H1 (cell line): ENCODE results near the gene ZNRF2. TPM values are rescaled to one million over a fixed set of nuclear protein-coding genes. Genes with fewer than 3 reads are reported as not detected.

Experiments used
- CTCF ChIA-PET: fragments of 300-600 bp; sonication (Branson Sonifier 250); formaldehyde crosslinking; loops from one replicate; lab custom pipeline; 2021; ENCODE audit not compliant: partially characterized antibody; lab: Charles Lee
- POLR2A ChIA-PET: fragments of 300-600 bp; sonication (Branson Sonifier 250); formaldehyde crosslinking; loops from one replicate; lab custom pipeline; 2021; ENCODE audit warnings: inconsistent platforms; ENCODE audit not compliant: partially characterized antibody; lab: Charles Lee
- DNase-seq, 2 experiments: peaks; one replicate each; pipeline versions ENCODE4 v3.0.0 to v3.0.0-alpha.2; 2010 to 2022; ENCODE audit warnings: low spot score in 2 of 2, low read depth in 1 of 2, mixed read lengths in 1 of 2
- FAIRE-seq: peaks from 2 replicates; lab custom pipeline; 2011; peaks lifted over from hg19 to GRCh38; lab: Jason Lieb, UNC
- H2AFZ ChIP-seq: 2 replicates; pipeline ENCODE4 v1.8.1; 2012; ENCODE audit warnings: low read length, inconsistent platforms
- H2AK5ac ChIP-seq: 2 replicates; pipeline ENCODE4 v1.6.1; 2013; ENCODE audit warnings: low read depth, low read length
- H2BK120ac ChIP-seq: replicated peaks from 2 replicates; pipeline ENCODE3; 2013; ENCODE audit warnings: low read depth, low read length, inconsistent platforms
- H2BK12ac ChIP-seq: 2 replicates; pipeline ENCODE4 v1.6.1; 2013; ENCODE audit warnings: low read depth, low read length
- H2BK15ac ChIP-seq: 2 replicates; pipeline ENCODE4 v1.6.1; 2013; ENCODE audit warnings: low read length
- H2BK20ac ChIP-seq: 2 replicates; pipeline ENCODE4 v1.6.1; 2013; ENCODE audit warnings: low read length
- H2BK5ac ChIP-seq: 2 replicates; pipeline ENCODE4 v1.6.1; 2013; ENCODE audit warnings: low read depth, low read length
- H3K14ac ChIP-seq: 2 replicates; pipeline ENCODE4 v1.6.1; 2013; ENCODE audit warnings: inconsistent platforms; ENCODE audit not compliant: insufficient read length
- H3K18ac ChIP-seq: 2 replicates; pipeline ENCODE4 v1.6.1; 2013; ENCODE audit warnings: low read length; ENCODE audit errors: extremely low read depth
- H3K23ac ChIP-seq: 2 replicates; pipeline ENCODE4 v1.6.1; 2013; ENCODE audit warnings: inconsistent platforms; ENCODE audit not compliant: insufficient read length
- H3K23me2 ChIP-seq: 2 replicates; pipeline ENCODE4 v1.6.1; 2013; ENCODE audit warnings: low read depth, low read length
- H3K27ac ChIP-seq: 2 replicates; pipeline ENCODE4 v1.6.1; 2011; ENCODE audit warnings: low read depth, low read length, inconsistent platforms
- H3K27me3 ChIP-seq, 4 experiments: replicated peaks in 1 of 4; 1 replicate in 1 of 4; 2 replicates in 3 of 4; pipeline versions ENCODE4 v1.6.1 to v1.8.1; 2011 to 2013; ENCODE audit warnings: low read length in 3 of 4, mild to moderate bottlenecking in 3 of 4, inconsistent platforms in 2 of 4, mixed read lengths in 2 of 4, moderate library complexity in 1 of 4; ENCODE audit not compliant: control insufficient read depth in 3 of 4, insufficient read depth in 3 of 4; ENCODE audit errors: extremely low read depth in 1 of 4
- H3K36me3 ChIP-seq, 4 experiments: 2 replicates each; pipeline versions ENCODE4 v1.6.1 to v1.8.1; 2011 to 2013; ENCODE audit warnings: mild to moderate bottlenecking in 4 of 4, low read length in 3 of 4, moderate library complexity in 2 of 4, control low read depth in 1 of 4, inconsistent platforms in 1 of 4; ENCODE audit not compliant: insufficient read depth in 4 of 4, control insufficient read depth in 2 of 4
- H3K4ac ChIP-seq: replicated peaks from 2 replicates; pipeline ENCODE3; 2013; ENCODE audit warnings: low read length, low read depth, mixed read lengths, inconsistent platforms; ENCODE audit not compliant: insufficient read length
- H3K4me1 ChIP-seq, 4 experiments: replicated peaks in 1 of 4; 1 replicate in 1 of 4; 2 replicates in 3 of 4; pipeline versions ENCODE4 v1.6.1 to v1.8.1; 2011 to 2013; ENCODE audit warnings: low read length in 3 of 4, inconsistent platforms in 2 of 4, mixed read lengths in 1 of 4; ENCODE audit not compliant: insufficient read depth in 4 of 4, control insufficient read depth in 3 of 4
- H3K4me2 ChIP-seq, 2 experiments: 2 replicates each; pipeline versions ENCODE4 v1.6.1 to v1.8.1; 2011 to 2013; ENCODE audit warnings: low read depth in 2 of 2, low read length in 2 of 2, control low read depth in 1 of 2, inconsistent platforms in 1 of 2, mild to moderate bottlenecking in 1 of 2; ENCODE audit not compliant: insufficient read depth in 1 of 2
- H3K4me3 ChIP-seq, 4 experiments: fragments of 200-600, 300-600 bp in 1 of 4; sonication (generic), shearing (Covaris generic), sonication (Bioruptor Twin) in 1 of 4; 2 replicates each; pipeline versions ENCODE4 v1.5.1 to v1.8.1; 2011 to 2016; ENCODE audit warnings: low read length in 4 of 4, low read depth in 3 of 4, control low read depth in 2 of 4, inconsistent platforms in 2 of 4, mild to moderate bottlenecking in 2 of 4, mixed read lengths in 1 of 4, moderate library complexity in 1 of 4; ENCODE audit not compliant: insufficient read depth in 2 of 4; ENCODE audit errors: extremely low read depth in 1 of 4
- H3K56ac ChIP-seq: replicated peaks from 2 replicates; pipeline ENCODE3; 2013; ENCODE audit warnings: low read depth, mild to moderate bottlenecking, mixed read lengths, low read length, inconsistent platforms; ENCODE audit not compliant: insufficient read length
- H3K79me1 ChIP-seq: 2 replicates; pipeline ENCODE4 v1.6.1; 2013; ENCODE audit warnings: low read depth, low read length, control low read depth
- H3K79me2 ChIP-seq, 2 experiments: 2 replicates each; pipeline versions ENCODE4 v1.6.1 to v1.8.1; 2012 to 2013; ENCODE audit warnings: low read length in 2 of 2, mild to moderate bottlenecking in 2 of 2, inconsistent platforms in 1 of 2; ENCODE audit not compliant: insufficient read depth in 2 of 2, control insufficient read depth in 1 of 2
- H3K9ac ChIP-seq, 4 experiments: replicated peaks in 1 of 4; 1 replicate in 1 of 4; 2 replicates in 3 of 4; pipeline versions ENCODE4 v1.6.1 to v1.8.1; 2011 to 2013; ENCODE audit warnings: low read depth in 3 of 4, low read length in 3 of 4, control low read depth in 2 of 4, mild to moderate bottlenecking in 2 of 4, moderate library complexity in 2 of 4, inconsistent platforms in 1 of 4; ENCODE audit errors: extremely low read depth in 1 of 4
- H3K9me3 ChIP-seq, 2 experiments: 2 replicates each; pipeline versions ENCODE4 v1.6.1 to v1.8.1; 2012 to 2013; ENCODE audit warnings: mild to moderate bottlenecking in 2 of 2, moderate library complexity in 2 of 2, control low read depth in 1 of 2, inconsistent platforms in 1 of 2, low read depth in 1 of 2, low read length in 1 of 2, mixed read lengths in 1 of 2; ENCODE audit not compliant: insufficient read depth in 2 of 2
- H4K20me1 ChIP-seq, 2 experiments: replicated peaks in 1 of 2; 2 replicates each; pipeline versions ENCODE3 to v1.8.1; 2011 to 2013; ENCODE audit warnings: inconsistent platforms in 2 of 2, low read length in 2 of 2, mild to moderate bottlenecking in 1 of 2; ENCODE audit not compliant: insufficient read depth in 2 of 2, control insufficient read depth in 1 of 2
- H4K5ac ChIP-seq: 2 replicates; pipeline ENCODE4 v1.6.1; 2013; ENCODE audit warnings: low read length, low read depth, mixed read lengths, inconsistent platforms; ENCODE audit not compliant: insufficient read length
- H4K8ac ChIP-seq: 2 replicates; pipeline ENCODE4 v1.8.0; 2013; ENCODE audit warnings: mild to moderate bottlenecking, moderate library complexity, low read length, inconsistent platforms; ENCODE audit not compliant: insufficient read depth; ENCODE audit errors: extremely low read depth
- H4K91ac ChIP-seq: replicated peaks from 2 replicates; pipeline ENCODE3; 2013; ENCODE audit warnings: low read length, mixed read lengths, inconsistent platforms; ENCODE audit not compliant: insufficient read length
- JUN ChIP-seq: IDR thresholded peaks from 2 replicates; pipeline ENCODE4 v1.6.1; 2011; ENCODE audit warnings: low read depth, mild to moderate bottlenecking, improper control_type of control experiment, low read length
- WGBS, 2 experiments: shearing (Covaris generic) in 1 of 2; methylation state at CpG; one replicate each; pipeline versions ENCODE4 v1.1.6 to v1.1.7; 2013 to 2015; ENCODE audit warnings: low lambda C conversion rate in 2 of 2, mixed read lengths in 2 of 2, inconsistent platforms in 1 of 2, low coverage in 1 of 2, missing lambda C conversion rate in 1 of 2; ENCODE audit not compliant: insufficient replicate concordance in 2 of 2, insufficient coverage in 1 of 2, insufficient read length in 1 of 2; ENCODE audit errors: extremely low coverage in 1 of 2, missing lambda C conversion rate in 1 of 2; 5-methylcytosine and 5-hydroxymethylcytosine counted together
- polyA plus RNA-seq, 7 experiments: library from polyadenylated mRNA; depleted of rRNA in 3 of 7; stranded (reverse) in 5 of 7; unstranded in 2 of 7; fragments of >200 nt in 5 of 7; fragments of 200-250 nt in 2 of 7; gene quantifications; 1 replicate in 5 of 7; 2 replicates in 1 of 7; 4 replicates in 1 of 7; pipeline versions ENCODE4 v1.2.1 to v1.2.3, GENCODE V29; 2011 to 2013; ENCODE audit warnings: missing spikeins in 2 of 7, mixed read lengths in 2 of 7
- total RNA-seq: library from RNA; stranded (reverse); fragmentation: NEBNext Ultra II Directional; extraction: Animal tissue kit (Norgen Biotek cat#: 25700); gene quantifications from 2 replicates; pipeline ENCODE4 v1.2.1, GENCODE V29; 2021

Gene ZNRF2
- total and polyA plus RNA-seq, 2 of the 8 experiments (the other 6 are each of a cell fraction or from before 2014, with no cell fraction given), result 2.9 to 16.2 TPM

GRCh38 chr7:30306976-30307375 is 22.6 kb downstream of the ZNRF2 start:
- Histone ChIP-seq H3K14ac (no peak overlapping the region), H3K9ac (no peak overlapping the region), H3K4me2 (no peak overlapping the region), H4K8ac (no peak overlapping the region), H3K23me2 (no peaks in the 10 kb centered on the region), H2AFZ (no peak overlapping the region), H2BK15ac (no peak overlapping the region), H2BK20ac (no peak overlapping the region), H3K4ac (no peak overlapping the region), H2BK12ac (no peak overlapping the region), H3K9me3 (no peaks in the 10 kb centered on the region), H4K5ac (no peak overlapping the region), H4K20me1 (peaks cover 2 to 5% of the 10 kb centered on the region in 2 experiments), H3K4me1 (peaks cover 0 to 7% (median 2%) of the 10 kb centered on the region in 4 experiments; a peak in 3 of 7 replicates), H2BK120ac (no peak overlapping the region), H2AK5ac (no peak overlapping the region), H3K79me2 (peaks cover 0 to 99% of the 10 kb centered on the region in 2 experiments; a peak in 2 of 4 replicates), H3K56ac (no peak overlapping the region), H3K27ac (no peak overlapping the region), H3K23ac (no peak overlapping the region), H3K36me3 (no peaks in the 10 kb centered on the region), H4K91ac (no peak overlapping the region), H3K79me1 (peaks cover 2% of the 10 kb centered on the region), H3K27me3 (no peaks in the 10 kb centered on the region), H2BK5ac (no peak overlapping the region), H3K4me3 (no peak overlapping the region), H3K18ac (no peak overlapping the region)
- CTCF ChIA-PET, result interaction anchor here (1.5 kb wide), 1 partner anchor 42 kb away, joined by 5 read pairs; no protein-coding TSS in a partner anchor
- FAIRE-seq (no peak), DNase-seq (no peak)
- no peak for TF ChIP-seq JUN
- WGBS, 2 experiments, result 74% methylated on average over 1 of the region's 1 CpG; no CpG with 5 or more reads in 1 of the 2 experiments
- POLR2A ChIA-PET, result no interaction called here
